OCI-LY7 (cell line): Measurements from ENCODE around the gene FOXL2.

Source experiments
- CTCF ChIP-seq: fragments of 200-600 bp; sonication (generic); conservative IDR thresholded peaks from 2 replicates; pipeline ENCODE4 v1.5.1; 2014; ENCODE audit warnings: mild to moderate bottlenecking, antibody characterized with exemption, low read length, moderate library complexity, mixed read lengths
- EZH2phosphoT487 ChIP-seq: fragments of 200-600 bp; sonication (generic); IDR thresholded peaks from 2 replicates; pipeline ENCODE4 v1.6.1; 2018; ENCODE audit warnings: low read depth, borderline replicate concordance, mild to moderate bottlenecking, mixed run types, antibody characterized with exemption, low read length, moderate library complexity, mixed read lengths

DNA sequence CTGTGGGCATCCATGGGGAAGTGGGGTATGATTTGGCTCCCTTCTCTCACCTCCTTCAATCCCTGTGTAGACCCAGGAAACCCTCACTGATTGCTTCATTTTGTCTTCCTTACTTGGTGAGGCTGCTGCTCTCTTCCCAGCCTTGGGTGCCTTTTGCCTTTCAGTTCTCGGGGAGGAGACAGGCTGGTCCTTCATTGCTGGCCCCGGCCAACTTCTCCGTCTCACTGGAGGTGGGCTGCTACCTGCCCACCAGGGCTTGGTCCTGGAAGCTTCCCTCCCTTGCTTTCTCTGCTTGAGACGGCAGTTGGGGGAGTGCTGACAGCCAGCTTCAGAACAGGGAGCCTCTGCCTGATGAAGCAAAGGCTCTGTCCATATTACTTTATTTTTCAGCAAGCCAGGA is 4.7 kb downstream of the FOXL2 start:
- TF ChIP-seq EZH2phosphoT487, result no peak
- TF ChIP-seq CTCF, result no peak
